Central memory CD4-positive, alpha-beta T cell (primary cell): Measurements from ENCODE around the gene ROBO4.

Experiments
- DNase-seq: peaks from one replicate; pipeline ENCODE4 v3.0.0; 2022

The ROBO4 gene

DNA sequence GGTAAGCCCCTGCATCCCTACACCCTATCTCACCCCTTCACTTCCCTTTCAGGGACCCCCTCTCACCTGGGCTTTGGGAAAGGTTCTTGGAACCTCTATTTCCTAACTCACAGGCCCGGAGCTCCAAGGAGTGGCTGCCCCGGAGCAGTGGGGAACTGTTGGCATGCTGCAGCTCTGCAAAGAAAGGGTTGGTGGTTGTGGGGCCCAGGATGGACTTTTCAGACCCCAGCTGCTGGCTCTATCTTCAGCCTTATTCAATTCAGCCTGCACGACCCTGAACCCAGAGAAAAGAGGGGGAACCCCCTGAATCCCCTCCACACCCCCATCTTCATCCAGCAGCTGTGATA, 10.0 kb downstream of the ROBO4 start:
- DNase-seq, result no peak

DNA sequence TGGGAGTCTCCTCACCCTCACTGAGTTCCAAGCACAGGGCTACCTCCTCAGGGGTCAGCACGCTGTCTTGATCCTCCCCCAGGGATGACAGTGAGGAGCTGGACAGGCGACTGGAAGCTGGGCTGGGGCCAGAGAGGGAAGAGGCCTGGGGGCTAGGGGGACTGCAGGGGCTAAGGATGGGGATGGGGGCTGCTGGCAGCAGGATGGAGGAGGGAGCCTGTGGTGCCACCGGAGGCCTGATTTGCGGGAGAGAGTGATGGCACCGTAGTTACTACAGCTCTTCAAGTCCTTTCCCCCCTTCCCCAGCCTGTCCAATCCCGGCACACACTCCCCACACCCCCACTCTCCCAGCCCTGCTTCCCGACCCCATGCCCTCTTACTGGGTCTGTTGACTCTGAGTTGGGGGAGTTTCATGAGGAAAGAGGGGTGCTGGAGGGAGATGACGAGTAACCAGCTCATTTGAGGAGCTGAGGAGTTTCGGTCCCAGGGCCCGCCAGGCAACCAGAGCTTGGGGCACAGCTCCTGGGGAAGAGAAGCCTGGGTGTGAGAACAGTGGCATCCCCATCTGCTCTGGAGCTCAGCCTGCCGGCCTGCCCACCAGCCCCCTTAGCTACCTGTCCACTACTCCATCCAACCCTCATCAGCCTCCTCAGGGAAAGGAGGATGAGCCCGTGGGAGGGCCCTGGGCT, 10.5 kb downstream of the ROBO4 start:
- DNase-seq, result no peak

DNA sequence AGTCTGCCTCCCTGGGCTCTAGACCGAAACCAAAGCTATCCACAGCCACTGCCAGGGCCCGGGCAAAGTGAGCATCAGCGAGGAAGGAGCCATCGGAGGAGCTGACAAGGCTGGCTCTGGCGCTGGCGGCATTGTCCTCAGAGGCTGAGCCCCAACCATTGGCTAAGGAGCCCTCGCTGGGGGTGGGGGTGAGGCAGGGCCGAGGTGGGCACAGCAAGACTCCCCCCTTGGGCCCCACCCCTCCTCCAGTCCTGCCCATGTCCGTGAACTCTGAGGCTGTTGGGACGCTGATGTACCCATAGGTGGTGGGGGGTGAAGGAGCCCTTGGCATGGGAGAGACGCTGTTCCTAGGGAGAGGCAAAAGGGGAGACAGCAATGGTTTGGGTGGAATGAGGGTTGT, 11.2 kb downstream of the ROBO4 start:
- DNase-seq, result no peak

DNA sequence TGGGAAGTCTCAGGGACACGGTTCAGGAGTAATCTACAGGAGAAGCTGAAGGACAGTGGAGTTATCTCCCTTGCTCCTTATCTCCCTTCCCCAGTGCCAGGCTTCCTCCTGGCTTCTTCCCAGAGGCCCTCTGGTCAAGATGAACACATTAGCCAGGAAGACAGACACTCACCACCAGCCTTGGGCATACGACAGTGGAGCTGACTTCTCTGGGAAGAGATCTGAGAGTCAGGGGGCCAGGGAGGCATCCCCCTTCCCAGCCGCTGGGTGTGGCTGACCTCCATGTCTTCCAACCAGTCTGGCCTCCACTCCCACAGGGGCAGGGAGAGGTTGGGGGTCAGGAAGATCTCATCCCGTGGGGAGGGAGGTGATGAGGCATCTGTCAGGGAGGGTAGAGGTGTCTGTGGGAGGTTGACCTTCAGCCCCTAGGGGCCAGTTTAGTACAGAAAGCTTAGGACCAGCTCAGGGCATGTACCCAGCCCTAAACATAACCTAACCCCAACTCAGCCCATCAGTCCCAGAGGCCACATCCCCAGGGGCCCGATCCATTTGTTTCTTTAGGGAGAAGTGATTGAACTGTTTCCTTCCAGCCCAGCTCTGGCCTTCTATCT, 12.7 kb downstream of the ROBO4 start:
- DNase-seq, result no peak

DNA sequence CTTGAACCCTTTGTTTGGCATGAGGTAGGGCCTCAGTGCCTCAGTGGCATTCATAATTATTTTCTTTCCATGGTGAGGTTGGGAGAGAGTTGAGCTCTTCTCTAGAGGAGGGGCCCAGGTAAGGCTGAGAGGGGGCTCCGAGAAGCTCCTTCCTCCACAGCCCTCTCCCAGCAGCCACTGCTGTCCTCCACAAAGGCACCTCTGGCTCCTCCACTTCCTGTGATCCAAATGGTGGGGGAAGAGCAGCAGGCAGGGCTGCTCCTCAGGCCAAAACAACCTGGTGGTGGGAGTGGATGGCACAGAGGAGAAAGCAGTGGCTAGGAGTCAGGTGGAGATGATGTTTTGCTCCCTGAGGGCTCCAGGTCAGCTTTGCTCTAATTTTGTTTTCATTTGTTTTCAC, 13.3 kb downstream of the ROBO4 start:
- no peak for DNase-seq

DNA sequence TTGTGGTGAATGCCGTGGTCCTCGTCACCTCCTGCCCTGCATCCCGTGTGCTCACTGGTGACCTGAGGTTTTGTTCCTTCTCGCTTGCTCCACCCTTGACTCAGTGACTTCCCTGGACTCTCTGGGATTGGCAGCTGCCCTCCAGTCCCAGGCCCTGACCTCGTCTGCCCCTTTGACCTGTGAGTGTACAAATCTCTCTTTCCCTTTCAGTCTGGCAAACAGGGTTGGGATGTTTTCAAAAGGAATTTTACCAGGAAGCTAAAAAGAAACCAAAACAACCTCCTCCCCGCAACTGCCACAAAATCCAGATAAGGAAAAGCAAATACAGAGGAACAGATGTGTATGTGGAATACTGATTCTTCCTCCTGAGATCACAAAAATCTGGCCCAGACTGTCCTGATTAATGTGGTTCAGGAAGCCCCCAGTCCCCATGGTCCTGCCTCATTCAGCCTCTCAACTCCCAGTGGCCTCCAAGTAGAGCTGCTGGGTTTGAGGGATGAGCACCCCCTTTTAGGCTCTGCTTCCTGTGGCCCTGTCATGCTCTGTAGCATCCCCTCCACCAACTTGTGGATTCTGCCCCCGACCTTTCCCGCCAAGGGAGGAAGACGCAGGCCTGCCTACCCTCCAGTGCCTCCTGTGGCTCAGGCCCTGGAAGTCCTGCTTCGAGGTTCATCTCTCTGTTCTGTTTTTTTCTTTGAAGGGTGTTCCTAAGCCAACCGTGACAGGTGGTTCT, 15.2 kb downstream of the ROBO4 start:
- no peak for DNase-seq

DNA sequence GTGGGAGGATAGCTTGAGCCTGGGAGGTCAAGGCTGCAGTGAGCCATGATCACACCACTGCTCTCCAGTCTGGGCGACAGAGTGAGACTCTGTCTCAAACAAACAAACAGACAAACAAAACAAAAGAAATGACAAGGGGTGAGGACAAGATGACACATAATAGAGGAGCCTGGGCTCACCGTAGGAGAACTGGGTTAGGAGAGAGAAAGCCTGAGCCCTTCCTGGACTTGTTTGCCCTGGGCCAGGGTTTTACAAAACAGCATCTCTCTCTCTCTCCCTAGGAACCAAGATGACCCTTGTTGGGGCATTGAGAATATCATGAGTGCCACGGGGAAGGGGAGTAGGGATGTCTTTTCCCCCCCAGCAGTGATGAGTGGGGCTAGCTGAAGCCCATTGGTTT, 16.7 kb downstream of the ROBO4 start:
- DNase-seq, result no peak

DNA sequence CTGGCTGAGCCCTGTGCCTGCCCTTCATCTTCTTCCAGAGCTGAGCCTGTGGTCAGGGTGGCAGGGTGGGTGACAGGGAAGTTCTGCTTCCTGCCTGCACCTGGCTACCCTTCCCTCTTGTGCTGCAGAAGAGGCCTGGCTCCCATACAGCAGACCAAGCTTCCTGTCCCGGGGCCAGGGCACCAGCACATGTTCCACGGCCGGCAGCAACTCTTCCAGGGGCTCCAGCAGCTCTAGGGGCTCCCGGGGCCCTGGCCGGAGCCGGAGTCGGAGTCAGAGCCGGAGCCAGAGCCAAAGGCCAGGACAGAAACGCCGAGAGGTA, 17.4 kb downstream of the ROBO4 start:
- DNase-seq, result no peak

DNA sequence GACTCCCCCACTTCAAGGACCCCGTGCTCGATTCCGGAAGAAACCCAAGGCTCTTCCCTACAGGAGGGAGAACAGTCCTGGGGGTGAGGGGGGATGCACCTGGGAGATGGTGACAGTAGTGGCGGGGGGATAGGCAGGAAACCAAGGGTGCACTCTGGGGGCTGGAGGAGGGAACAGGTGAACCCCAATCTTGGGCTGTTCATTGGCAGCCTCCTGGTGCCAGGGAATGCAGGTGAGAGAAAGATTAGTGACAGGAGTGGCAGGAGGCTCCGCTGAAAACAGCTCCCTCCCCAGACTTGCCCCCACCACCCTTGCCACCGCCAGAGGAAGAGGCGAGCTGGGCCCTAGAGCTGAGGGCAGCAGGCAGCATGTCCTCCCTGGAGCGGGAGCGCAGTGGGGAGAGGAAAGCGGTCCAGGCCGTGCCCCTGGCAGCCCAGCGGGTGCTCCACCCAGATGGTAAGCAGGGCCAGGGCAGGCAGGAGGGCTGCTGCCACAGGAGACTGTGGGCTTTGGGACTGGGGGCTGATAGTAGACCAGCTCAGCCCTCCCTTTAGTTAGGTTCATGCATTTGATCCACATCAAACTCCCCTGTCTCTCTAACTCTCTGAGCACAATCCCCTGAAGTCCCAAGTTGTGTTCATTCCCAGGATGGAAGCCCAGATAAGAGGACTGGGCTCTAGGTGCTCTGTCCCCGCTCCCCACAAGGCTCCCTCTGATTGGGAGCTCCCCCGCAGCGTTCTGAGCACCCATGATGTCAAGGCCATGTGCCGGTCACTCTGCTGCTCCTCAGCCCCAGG, 18.0 kb downstream of the ROBO4 start:
- DNase-seq, result no peak

DNA sequence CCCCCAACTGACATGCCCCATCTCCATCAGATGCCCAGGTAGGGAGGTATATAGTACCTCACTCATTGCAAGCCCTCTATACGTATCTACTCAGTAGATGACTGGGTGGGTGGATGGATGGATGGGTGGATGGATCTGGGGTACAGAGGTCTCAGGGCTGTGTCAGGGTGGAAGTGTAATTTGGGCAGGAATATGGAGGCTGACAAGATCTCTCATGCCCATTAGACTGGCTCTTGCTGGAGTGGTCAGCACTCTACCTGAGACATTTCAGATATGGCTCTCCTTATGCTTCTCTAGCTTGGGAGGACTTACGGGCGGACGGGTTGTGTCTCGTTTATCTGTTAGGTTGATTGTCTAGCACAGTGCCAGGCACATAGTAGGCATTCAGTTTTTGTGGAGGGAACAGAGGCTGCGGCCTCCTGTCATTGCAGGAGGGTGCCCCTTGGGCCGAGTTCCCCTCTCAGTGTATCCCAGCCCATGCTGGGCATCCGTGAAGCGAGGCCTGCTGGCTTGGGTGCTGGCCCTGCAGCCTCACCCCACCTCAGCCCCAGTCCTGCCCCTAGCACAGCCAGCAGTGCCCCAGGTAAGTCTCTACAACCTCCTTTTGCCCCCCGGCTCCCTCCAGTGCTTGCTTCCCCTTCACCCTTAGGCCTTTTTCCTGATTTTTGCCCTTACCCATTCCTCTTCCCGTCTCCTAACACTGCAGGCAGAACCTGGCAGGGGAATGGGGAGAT, 18.7 kb downstream of the ROBO4 start:
- no peak for DNase-seq

DNA sequence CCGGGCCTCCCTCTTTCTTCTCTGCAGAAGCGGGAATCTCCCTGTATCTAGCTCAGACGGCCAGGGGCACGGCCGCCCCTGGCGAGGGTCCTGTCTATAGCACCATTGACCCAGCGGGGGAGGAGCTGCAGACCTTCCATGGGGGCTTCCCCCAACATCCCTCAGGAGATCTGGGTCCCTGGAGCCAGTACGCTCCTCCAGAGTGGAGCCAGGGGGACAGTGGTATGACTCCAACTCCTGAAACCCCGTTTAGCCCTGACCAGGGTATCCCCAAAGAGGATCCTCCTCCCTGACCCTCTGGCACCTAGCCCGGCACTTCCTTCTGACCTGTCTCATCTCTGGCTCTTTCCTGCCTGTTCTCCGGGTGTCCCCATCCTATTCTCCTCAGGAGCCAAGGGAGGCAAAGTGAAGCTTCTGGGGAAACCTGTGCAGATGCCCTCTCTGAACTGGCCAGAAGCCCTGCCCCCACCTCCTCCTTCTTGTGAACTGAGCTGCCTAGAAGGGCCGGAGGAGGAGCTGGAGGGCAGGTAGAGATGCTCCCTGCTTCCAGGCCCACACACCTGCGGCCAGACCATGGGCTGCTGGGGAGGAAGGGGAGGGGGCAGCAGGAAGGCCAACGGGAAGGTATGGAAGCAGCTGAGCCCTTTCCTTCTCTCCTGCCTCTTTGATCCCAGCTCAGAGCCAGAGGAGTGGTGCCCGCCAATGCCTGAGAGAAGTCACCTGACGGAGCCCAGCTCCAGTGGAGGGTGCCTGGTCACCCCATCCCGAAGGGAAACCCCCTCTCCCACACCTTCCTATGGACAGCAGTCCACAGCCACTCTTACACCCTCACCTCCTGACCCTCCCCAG, 19.5 kb downstream of the ROBO4 start:
- DNase-seq, result no peak

DNA sequence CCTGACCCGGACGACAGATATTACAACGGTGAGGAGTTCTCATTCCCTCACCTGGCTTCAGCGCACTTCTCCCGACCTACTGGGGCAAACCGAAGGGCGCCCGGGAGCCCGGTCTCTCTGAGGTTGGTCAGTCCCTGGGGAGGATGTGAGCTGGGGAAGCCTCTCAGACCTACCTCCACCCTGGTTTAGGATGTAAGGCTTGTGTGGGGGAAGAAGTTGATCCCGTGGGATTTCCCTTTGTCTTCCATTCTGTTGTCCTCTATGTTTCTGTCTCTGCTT, 20.1 kb downstream of the ROBO4 start:
- DNase-seq, result no peak

DNA sequence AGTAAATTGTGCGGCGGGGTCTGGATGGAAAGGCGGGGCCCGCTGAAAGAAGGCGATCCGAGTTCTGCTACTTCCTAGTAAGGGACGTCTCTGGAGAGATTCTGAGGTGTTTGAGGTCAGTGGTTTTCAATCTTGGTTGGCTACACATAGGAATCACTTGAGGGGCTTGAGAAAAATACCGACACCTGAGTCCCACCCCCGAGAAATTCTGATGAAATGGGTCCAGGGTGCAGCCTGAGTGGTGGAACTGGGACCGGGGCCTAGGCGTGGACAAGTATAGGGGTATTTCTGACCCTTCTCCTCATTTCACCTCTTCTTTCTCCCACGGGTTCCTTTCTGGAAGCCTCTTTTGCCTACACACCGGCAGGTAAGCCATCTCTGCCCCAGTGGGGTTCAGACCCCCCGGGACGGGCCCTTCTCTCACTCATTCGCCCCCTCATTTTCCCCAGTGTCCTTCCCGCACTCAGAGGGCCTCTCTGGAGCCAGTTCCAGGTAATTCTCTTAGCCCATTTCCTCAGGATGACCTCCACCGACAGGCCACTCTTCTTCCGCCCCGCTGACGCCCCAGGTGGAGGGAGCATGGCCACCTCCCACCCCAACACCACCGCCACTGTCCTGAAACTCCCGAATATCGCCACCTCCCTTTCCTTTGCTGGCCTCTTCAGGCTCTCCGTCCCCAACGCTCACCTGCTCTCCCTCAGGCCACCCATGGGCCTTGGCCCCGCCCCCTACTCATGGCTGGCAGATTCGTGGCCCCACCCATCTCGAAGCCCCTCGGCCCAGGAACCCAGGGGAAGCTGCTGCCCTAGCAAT, 20.6 kb downstream of the ROBO4 start:
- DNase-seq, result no peak

DNA sequence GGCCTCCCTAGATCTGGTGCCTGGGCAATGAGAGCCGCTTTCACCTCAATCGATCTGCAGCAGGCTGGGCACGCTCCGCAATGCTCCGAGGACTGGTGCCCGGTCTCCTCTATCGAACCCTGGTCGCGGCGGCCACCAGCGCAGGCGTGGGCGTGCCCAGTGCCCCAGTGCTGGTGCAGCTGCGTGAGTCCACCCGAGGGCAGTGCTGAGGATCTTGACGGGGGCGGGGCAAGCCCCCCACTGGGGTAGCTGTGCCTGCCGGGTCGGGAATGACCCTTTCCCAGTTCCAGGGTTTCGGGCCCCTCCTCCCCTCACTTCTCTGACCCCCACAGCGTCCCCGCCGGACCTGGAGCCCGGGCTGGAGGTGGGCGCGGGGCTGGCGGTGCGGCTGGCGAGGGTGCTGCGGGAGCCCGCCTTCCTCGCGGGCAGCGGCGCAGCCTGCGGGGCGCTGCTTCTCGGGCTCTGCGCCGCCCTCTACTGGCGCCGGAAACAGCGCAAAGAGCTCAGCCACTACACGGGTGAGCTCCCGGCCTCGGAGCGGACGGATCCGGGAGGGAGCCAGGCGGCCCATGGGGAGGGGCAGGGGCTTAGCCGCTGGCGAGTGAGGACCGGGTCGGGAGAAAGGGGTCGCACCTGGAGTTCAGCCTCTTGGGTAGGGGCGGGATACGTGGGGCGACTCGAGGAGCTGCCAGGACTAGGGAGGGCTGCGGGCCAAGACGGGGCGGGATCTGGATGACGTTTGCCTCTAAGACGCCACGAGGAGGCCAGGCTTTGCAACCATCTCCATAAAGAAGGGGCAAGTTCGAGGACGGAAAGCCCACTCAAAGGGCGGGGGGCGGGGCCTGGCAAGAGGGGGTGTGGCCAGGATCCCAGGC, 21.5 kb downstream of the ROBO4 start:
- peak; percentile 73 for DNase-seq

DNA sequence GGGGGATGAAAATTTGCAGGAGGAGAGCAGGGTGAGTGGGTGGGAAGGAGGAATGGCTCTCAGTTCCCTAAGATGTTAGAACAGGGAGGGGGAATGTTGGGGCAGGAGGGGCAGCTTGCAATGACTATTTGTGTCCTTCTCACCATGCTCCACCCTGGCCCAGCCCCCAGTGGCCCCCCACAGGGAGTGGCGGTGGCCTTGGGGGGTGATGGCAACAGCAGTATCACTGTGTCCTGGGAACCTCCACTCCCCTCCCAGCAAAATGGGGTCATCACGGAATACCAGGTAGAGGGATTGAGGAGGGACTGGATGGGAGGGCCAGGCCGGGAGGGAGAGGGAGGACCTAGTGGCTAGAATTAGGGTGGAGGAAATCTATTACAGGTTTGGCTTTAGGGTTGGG, 22.3 kb downstream of the ROBO4 start:
- DNase-seq, result no peak

DNA sequence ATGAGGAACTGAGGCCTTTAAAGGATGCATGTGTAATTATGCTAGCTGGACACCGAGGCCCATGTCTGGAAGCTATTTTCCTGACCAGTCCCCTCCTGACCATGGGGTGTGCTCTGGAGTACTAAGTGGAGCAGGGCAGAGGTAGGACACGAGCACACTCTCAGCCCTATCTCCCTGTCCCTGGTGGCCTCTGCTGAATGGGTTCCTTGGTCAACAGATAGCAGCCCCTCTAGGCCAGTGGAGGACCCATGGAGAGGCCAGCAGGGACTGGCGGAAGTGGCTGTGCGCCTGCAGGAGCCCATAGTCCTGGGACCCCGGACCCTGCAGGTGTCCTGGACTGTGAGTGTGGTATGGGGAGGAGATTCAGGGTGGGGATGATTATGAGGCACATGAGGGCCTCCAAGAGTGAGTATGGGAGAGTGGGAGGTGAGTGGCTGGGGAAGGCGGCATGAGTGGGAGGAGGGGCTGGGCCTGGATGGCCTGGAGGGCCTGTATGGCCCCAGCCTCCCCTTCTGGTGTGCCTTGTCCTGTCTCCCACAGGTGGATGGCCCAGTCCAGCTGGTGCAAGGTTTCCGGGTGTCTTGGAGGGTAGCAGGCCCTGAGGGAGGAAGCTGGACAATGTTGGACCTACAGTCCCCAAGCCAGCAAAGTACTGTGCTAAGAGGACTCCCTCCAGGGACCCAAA, 23.0 kb downstream of the ROBO4 start:
- DNase-seq, result no peak

DNA sequence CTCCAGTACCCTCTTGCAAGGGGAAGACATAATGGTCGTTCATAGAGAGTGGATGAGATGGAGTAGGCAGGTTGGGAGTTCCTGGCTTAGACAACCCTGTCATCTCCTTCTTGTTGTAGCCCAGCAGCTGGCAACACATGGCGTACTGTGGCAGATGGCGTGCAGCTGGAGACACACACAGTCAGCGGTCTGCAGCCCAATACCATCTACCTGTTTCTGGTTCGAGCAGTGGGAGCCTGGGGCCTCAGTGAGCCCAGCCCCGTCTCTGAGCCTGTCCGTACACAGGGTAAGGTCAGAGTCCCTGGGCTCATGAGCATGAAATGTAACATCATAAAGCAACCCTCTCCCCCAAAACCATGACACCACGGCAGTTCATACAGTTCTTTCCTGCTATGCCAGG, 23.7 kb downstream of the ROBO4 start:
- no peak for DNase-seq

DNA sequence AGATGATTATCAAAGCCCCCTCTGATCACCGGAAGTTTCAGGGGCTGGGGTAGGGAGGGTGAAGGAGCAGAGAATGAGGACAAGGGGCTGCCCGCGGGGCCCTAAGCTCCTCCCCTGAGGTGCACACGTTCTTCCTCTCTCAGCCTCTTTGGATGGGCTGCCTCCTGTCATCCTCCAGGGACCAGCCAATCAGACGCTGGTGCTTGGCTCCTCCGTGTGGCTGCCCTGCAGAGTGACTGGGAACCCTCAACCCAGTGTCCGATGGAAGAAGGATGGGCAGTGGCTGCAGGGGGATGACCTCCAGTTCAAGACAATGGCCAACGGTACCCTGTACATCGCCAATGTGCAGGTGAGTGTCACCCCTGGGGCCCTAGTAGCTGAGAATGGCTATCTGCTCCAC, 24.9 kb downstream of the ROBO4 start:
- DNase-seq, result no peak

DNA sequence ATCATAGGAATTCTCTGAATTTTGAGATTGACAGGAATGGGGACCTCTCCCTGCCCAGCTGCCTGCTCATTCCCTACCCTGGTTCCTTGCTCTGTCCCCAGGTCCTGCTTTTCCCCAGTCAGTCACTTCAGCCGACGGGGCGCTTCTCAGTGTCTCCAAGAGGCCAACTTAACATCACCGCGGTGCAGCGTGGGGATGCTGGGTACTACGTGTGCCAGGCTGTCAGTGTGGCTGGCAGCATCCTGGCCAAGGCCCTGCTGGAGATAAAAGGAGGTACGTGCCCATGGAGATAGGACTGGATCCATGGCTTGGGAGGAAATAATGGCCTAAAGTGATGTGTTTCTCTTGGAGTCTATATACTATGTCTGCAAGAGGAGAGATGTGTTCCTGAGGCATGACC, 25.4 kb downstream of the ROBO4 start:
- no peak for DNase-seq

DNA sequence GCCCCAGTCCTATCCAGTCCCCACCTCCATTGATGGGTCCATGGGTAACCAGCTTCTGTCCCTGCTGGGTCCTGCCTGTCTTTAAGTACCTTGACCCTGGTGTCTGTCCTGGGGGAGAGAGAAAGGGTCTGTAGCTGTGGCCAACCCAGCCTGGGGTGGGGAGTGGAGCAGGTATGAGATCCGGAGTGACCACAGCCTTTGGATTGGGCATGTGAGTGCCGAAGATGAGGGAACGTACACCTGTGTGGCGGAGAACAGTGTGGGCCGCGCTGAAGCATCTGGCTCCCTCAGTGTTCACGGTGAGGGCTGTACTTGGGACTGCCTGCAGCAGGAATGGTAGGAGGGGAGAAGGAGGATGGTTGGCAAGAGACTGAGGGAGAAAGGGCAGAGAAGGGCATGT, 27.2 kb downstream of the ROBO4 start:
- DNase-seq, result no peak
